GM19240 (cell line): Measurements from ENCODE around the gene KMT2C.
"Not testable (repeated sequence)": the region's sequence is repeated elsewhere in the genome, so short reads cannot be mapped to it uniquely, and the experiment has no call there.

ENCODE experiments used
- DNase-seq: peaks from one replicate; pipeline ENCODE4 v3.0.0; 2011; ENCODE audit warnings: low spot score; ENCODE audit not compliant: insufficient read length

KMT2C gene

GRCh38 chr7:152403726-152404125 is 32.1 kb downstream of the KMT2C start:
- DNase-seq, result no peak

- DNase-seq, result no peak
These were observed 33.2 kb downstream of the KMT2C start for GRCh38 chr7:152402384-152403250.

DNA sequence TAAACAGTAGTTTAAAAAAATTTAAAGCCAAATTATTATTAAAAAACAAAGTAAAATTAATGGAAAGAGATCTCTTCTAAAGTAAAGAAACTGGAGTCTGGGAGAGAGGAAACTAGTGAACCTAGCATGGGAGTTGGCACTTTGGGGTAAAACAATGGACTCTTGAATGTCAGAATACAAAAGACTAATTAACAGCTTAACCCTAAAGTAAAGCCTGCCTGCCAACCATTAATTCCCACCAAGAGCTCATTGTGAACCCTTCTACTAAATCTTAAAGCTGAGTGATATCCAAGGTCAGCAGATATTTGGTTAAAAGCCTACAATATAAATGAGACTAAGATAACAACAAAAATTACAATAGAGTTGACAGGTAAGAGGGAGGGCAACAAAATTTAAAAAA is 36.5 kb downstream of the KMT2C start:
- no peak for DNase-seq

DNA sequence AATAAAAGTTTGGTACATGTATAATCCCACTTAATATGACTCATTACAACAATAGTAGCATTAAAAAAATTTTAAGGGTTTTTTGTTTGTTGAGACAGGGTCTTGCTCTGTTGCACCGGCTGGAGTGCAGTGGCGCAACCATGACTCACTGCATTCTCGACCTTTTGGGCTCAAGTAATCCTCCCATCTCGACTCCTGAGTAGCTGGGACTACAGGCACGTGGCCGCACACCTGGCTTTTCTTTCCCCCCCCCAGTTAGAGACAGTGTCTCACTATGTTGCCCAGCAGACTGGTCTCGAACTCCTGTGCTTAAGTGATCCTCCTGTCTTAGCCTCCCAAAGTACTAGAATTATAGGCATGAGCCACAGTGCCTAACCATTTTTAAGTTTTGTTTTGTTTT is 40.7 kb downstream of the KMT2C start:
- no peak for DNase-seq

GRCh38 chr7:152394214-152394613 is 41.6 kb downstream of the KMT2C start:
- DNase-seq, result not testable (repeated sequence)

GRCh38 chr7:152392254-152392653 is 43.5 kb downstream of the KMT2C start:
- DNase-seq, result no peak

- not testable (repeated sequence) for DNase-seq
These were observed 49.6 kb downstream of the KMT2C start for GRCh38 chr7:152386136-152386764.

DNA sequence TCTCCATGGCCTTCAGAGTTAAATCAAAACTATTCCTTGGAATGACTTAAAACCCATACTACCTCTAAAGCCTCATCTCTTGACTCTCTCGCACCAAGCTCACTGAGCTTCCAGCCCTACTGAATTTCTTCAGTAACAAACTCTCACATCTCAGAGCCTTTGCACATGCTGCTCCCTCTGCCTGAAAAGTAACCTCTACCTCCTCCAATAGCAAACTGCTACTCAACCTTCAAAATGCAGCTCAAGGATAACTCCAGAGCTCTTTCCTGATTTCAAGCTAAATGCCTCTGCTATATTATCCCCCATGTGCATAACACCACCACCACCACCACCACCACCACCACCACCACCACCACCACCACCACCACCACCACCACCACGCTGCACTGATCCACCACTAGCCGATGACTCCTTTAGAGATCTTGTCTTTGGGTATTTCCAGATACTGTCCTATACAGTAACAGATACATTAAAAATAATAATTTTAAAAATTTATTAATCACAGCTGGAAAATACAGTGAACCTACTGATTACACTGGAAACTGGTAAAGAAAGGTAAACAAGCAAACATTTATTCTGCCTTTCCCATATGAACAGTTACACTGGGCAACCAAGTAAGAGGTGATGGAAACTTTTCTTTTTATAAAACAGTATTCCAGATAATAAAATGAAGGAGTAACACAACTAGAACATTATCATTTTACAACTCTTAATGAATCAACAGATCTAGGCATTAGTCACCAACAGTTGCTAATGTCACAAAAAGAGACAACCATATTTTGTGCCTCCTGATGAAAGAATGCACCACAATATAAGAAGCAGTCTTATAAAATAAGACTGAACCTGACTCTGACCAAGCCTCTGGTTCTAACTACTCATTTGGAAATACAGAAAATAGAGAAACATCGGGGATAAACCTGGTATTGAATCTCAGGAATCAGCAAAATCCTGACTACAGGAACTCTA is 51.3 kb downstream of the KMT2C start:
- not testable (repeated sequence) for DNase-seq

DNA sequence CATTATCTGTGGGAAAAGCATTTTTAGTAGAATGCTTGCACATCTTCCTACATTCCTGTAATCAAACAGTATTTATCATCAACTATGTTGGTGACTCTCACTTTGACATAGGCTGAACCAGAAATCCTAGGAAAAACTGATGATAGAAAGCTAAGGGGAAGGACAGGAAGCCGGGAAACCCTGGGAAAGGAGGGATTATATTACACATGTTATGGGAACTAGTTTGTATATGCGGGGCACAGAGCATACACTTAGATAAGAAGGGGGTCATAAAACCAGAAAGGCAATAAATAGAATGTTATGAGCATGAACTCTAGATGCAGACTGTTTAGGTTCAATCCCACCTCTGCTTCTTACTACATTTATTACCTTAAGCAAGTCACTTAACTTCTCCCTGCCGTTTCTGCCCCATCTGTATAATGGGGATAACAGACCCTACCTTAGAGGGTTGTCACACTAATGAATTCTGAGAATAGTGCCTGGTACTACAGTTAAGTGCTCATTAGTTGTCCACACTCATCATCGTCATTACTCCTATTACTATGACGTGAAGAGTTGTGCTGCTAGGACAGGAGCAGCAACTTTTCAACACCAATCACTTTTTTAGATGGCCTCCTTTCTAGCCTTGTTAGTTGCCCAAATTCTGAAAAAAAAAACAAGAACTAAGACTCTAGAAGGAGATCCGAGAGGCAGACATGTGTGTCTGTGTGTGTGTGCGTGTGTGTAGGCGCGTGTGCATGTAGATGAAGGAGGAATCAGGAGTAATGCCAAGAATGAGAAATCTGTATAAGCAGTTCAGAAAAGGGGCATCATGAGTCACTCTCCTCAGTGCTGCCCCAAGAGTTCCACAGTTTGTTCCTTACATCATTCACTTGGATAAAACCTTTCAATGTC is 52.2 kb downstream of the KMT2C start:
- DNase-seq, result no peak

- DNase-seq, result no peak
These were observed 53.6 kb downstream of the KMT2C start for GRCh38 chr7:152382244-152382643.

GRCh38 chr7:152380931-152381578 is 54.7 kb downstream of the KMT2C start:
- not testable (repeated sequence) for DNase-seq

GRCh38 chr7:152378497-152378896 is 57.3 kb downstream of the KMT2C start:
- not testable (repeated sequence) for DNase-seq

DNA sequence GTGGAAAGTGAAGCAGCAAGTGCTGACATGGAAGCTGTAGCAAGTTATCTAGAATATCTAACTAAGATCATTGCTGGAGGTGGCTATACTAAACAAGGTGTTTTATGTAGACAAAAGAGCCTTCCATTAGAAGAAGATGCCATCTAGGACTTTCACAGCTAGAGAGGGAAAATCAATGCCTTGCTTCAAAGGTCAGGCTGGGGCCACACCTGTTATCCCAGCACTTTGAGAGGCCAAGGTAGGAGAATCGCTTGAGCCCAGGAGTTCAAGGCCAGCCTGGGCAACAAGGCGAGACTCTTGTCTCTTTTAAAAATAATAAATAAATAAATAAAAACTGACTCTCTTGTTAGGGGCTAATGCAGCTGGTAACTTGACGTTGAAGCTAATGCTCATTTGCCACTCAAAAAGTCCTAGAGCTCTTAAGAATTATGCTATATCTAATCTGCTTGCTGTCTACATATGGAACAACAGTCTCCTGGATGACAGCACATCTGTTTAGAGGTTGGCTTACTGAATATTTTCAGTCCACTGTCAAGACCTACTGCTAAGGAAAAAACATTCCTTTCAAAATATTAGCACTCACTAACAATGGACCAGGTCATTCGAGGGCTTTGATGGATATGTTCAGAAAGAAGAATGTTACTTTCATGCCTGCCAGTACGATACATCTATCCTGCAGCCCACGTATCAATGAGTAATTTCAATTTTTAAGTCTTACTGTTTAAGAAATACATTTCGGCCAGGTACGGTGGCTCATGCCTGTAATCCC is 58.9 kb downstream of the KMT2C start:
- not testable (repeated sequence) for DNase-seq

- DNase-seq, result no peak
These were observed 65.5 kb downstream of the KMT2C start for GRCh38 chr7:152370297-152370696.

GRCh38 chr7:152369518-152369917 is 66.3 kb downstream of the KMT2C start:
- DNase-seq, result no peak

- DNase-seq, result no peak
These were observed 68.6 kb downstream of the KMT2C start for GRCh38 chr7:152367170-152367569.

DNA sequence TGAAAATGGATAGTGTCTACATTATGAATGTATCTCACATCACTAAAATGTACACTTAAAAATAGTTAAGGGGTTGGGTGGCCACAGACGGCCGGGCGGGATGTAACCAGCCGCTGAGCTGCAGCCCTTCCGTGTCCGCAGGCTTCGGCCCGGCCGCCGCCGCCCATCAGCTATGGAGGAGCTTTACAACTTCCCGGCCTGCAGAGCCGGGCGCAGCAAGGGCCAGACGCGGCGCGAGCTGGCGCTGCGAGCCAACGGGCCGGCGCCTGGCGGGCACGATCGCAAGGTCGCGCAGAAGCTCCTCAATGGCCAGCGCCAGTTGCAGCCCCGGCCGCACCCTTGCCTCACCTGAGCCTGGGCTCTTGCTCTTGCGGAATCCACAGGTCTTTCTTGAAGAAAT is 69.1 kb downstream of the KMT2C start:
- no peak for DNase-seq

DNA sequence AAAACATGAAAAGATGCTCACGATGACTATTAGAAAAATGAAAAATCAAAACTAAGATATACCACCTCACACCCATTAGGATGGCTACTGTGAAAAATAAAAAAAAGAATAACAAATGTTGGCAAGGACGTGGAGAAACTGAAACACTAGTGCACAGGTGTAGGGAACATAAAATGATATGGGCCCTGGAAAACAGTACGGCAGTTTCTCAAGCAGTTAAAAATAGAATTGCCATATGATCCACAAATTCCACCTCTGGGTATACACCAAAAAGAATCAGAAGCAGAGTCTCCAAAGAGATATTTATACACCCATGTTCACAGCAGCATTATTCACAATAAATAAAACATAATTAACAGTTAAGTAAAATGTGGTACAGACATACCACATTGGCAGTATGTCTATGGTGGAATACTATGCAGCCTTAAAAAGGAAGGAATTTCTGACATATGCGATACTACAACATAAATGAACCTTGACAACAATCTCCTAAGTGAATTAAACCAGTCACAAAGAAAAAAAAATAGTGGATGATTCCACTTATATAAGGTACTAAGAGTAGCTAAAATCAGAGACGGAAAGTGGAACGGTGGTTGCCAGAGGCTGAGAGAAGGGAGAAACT is 69.7 kb downstream of the KMT2C start:
- DNase-seq, result no peak

GRCh38 chr7:152363798-152364197 is 72.0 kb downstream of the KMT2C start:
- no peak for DNase-seq
